Fibroblast of skin of left quadriceps (primary cell): ENCODE results near the gene R3HDM2.

ENCODE experiments used
- DNase-seq, 2 experiments: peaks; one replicate each; pipeline ENCODE4 v3.0.0-alpha.2; 2013; ENCODE audit warnings: low read depth in 2 of 2

R3HDM2 gene

DNA sequence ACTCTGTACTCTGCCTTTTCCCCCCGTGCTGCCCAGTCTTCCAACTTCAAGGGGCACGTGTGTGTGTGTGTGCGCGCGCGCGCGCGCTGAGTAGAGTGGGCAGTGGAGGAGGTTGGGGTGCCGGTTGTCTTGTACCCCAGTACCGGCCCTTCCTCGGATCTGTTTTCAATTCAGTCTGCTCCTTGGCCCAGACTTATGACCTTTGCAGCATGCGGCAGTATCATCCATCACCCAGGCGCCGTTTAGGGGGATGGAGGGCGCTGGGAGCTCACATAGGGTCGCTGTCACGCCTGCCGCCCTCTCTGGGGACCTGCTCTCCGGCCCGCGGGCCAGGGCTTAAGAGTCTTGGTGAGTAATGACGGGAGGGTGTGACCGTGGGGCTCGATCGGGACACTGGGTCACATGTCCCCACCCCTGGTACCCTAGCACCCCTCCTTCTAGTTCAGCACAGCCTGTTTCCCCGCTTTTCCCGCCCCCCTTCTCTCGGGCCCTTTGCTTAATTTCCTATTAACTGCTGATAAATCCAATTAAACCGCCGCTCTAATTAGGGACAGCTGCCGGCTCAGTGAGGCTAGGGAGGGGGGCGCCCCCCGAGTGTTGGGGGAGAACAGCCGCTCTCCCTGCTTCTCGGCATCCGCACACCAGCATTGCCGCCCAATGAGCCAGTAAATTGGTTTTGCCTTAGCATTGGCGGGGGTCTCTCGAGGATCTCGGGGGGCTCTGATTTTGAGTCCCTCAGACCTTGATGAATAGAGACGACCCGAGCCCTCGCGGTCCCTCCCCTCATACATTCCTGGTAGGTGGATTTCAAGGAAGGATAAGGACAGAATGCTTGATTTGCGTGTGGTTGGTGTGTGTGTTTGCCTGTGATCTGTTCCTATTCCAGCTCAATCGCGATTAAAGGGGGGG is 189.2 kb downstream of the R3HDM2 start:
- DNase-seq: no peak

GRCh38 chr12:57240926-57241401 is 189.9 kb downstream of the R3HDM2 start:
- no peak for DNase-seq

- no peak for DNase-seq
Measured at GRCh38 chr12:57240066-57240921, 190.5 kb downstream of the R3HDM2 start.

- DNase-seq: no peak
Measured at GRCh38 chr12:57239587-57240065, 191.2 kb downstream of the R3HDM2 start.

DNA sequence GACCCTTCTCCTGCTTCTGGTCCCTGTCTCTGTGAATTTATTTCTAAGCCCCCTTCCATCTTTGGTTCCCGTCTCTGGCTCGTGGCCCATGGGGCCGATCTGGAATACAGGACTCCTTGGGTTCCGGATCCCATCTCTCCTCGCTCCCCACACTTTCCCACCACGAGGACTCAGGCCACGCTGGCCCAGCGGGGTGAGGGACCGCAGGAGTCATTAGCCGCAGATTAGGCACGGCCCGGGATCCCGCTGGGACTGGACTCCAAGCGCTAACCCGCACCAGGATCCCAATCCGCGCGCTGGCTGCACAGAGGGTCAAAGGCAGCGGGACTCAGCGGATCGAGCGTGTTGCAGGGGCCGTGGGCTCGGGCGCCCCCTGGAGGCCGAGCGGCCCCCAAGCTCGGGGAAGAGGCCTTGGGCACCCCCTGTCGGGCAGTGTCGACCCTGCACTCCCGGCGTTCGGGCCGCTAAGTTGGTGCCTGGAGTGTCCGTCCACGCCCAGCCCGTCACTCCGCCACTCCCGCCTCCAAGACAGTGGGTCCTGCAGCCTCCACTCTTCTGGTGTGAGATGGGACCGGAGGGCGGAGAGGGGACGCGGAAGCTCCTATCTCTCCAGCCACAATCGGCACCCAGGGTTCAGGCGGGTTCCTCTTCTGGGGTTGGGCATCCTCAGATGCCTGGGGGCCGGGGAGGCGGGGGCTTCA is 191.8 kb downstream of the R3HDM2 start:
- DNase-seq: peak; percentile 66 to 72

GRCh38 chr12:57237932-57238853 is 192.7 kb downstream of the R3HDM2 start:
- no peak for DNase-seq

DNA sequence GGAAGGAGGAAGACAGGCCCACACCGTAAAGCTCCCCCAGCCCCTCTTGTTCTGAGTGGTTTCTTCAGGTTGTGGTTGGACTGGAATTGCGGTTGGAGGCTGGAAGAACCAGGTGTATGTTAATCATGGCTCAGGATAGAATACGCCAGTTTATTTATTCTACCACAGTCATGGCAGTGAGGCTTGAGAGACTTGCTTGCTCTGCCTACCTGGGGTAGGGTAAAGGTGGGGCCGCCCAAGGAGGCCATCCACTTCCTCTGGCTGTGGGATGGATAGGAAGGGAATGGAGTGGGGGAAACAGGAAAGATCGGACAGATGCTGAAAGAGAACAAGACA is 193.3 kb downstream of the R3HDM2 start:
- DNase-seq: no peak

GRCh38 chr12:57236925-57237595 is 193.8 kb downstream of the R3HDM2 start:
- no peak for DNase-seq

DNA sequence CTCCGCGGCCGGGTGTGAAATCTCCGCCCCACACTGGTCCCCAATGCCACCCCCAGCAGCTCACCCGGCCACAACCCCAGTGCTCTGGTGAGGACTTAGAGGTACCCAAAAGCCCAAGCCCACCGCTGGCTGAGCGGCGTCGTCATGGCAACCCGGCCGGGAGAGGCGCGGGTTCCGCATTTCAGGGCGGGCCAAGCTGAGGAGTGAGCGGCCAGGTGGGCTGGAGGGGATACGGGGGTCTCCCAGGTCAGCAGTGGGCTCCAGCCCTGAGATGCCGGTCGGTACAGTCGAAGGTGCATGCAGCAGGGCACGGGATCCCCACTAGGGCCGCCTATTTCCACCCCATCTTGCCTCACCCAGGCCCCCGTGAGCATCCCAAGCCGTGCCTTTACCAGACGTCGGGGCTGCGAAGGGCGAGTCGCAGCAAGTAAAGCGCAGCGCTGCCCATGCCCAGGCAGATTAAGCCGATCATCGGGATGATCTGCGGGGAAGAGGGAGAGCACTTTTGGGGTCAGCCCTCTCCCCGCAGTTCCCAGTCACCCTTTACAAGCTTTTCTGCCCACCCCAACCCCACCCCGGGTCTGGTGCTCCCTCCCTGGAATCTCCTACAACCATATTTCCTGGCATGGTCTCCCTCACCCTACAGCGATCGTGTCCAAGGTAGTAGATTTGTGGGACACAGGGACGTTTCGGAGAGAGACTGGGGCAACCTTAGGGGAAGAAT is 194.5 kb downstream of the R3HDM2 start:
- DNase-seq: no peak

DNA sequence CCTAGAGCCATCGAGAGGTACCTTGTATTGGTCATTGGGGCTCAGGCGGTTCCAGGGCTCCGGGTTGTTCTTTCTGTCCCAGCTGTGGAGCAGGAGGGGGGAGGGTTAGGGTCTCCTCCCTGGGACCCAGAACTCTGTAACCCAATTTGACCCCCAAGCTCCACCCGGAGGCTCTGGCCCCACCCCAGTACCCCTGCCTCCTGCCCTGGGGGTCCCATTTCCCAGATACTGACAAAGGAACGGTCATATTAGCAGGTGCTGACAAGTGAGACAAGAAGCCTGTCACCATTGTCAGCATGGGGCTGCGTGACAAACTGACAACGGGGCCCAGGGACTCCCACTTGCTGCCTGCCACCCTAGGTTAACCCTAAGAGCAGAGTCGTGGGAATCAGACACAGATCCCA is 195.1 kb downstream of the R3HDM2 start:
- no peak for DNase-seq

DNA sequence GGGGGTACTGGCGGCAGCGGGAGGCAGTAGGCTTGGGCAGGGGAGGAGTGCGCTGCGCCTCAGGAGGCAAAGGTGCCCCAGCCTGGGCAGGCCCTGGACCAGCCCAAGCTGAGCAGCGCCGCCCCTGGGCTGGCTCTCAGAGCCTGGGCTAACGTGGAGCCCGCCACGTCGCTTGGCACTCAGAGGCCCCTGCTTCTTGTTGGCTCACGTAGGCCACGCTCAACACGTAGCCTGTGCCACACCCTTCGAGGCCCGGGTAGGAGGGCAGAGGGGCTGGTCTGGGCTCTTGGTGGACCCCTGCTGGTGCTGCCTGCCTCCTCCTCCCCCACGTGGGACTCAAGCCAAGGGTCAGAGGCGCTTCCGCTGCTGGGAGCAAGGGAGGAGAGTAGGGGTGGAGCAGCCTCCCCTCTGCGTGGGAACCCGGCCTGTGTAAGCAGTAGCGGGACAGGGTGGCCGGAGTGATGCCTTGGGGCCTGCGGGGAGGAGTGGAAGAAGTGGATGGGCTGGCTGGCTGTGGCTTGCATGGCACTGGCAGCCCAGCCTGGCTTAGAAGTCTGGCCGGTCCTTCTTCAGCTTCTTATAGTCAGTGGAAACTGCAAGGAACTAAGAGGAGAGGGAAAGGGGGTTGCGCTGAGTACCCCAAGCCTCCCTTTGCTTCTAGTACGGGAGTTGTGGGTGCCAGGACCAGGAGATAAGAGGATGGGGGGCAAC is 195.7 kb downstream of the R3HDM2 start:
- DNase-seq: no peak

DNA sequence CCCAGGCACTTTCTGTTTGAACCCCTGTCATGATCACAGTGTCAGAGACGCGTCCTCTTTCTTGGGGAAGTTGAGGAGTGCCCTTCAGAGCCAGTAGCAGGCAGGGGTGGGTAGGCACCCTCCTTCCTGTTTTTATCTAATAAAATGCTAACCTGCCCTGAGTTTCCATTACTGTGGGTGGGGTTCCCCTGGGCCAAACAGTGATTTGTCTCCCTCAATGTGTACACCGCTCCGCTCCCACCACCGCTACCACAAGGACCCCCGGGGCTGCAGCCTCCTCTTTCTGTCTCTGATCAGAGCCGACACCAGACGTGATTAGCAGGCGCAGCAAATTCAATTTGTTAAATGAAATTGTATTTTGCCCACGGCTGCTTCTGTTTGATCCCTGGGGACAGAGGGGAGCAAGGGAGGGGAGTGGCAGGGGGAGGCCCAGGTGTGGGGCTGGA is 196.2 kb downstream of the R3HDM2 start:
- DNase-seq: no peak

DNA sequence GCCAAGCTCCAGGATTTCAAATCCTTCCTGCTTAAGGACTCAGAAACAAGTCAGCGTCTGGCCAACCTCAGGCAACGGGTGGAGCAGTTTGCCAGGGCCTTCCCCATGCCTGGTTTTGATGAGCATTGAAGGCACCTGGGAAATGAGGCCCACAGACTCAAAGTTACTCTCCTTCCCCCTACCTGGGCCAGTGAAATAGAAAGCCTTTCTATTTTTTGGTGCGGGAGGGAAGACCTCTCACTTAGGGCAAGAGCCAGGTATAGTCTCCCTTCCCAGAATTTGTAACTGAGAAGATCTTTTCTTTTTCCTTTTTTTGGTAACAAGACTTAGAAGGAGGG is 196.6 kb downstream of the R3HDM2 start:
- no peak for DNase-seq

DNA sequence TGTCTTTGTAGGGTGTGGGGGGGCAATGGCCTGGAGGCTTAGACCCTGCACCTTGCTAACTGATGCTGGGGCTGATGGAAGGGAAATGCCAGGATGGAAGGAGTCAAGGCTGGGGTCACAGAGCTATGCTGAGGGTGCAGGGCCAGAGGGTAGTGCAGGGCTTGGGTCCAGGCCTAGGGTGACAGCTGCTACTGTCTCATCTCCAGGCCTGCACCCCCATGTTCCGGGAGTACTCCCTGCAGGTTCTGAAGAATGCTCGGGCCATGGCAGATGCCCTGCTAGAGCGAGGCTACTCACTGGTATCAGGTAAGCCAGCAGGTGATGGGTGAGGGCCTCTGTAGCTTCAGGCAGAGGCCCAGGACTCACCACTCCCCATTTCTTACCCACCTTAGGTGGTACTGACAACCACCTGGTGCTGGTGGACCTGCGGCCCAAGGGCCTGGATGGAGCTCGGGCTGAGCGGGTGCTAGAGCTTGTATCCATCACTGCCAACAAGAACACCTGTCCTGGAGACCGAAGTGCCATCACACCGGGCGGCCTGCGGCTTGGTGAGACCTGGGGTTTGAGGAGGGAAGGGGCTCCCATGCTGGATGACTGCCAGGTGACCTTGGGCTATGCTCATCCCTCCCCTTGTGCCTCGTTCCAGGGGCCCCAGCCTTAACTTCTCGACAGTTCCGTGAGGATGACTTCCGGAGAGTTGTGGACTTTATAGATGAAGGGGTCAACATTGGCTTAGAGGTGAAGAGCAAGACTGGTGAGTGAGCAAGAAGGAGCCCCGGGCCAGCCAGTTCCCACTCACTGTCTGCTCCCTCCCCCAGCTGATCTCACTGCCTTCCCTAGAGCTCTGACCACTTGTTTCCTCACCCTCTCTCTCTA is 197.2 kb downstream of the R3HDM2 start:
- DNase-seq: no peak

- DNase-seq: no peak
Measured at GRCh38 chr12:57232156-57232756, 198.6 kb downstream of the R3HDM2 start.

GRCh38 chr12:57231276-57232021 is 199.4 kb downstream of the R3HDM2 start:
- no peak for DNase-seq
